ENCODE data around the gene HSPA4.

Gene HSPA4

DNA sequence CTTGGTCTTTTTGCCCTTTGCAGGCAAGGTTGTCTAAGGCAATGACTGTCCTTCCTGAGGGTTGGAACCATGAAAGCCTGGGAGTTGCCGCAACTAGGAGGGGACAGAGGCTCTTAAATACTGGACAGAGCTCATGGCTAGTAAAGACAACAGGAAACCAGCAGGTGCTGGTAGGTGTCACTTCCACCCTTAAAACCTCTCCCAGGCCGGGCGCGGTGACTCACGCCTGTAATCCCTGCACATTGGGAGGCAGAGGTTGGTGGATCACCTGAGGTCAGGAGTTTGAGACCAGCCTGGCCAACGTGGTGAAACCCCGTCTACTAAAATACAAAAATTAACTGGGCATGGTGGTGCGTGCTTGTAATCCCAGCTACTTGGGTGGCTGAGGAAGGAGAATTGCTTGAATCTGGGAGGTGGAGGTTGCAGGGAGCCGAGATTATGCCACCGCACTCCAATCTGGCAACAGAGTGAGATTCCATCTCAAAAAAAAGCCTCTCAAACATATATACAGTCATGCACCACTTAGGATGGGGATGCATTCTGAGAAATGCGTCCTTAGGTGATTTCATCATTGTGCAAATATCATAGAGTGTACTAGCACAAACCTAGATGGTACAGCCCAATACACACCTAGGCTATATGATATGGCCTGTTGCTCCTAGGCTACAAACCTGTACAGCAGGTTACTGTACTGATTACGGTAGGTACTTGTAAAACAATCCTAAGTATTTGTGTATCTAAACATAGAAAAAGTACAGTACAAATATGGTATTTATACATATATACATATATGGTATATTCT is 102.7 kb downstream of the HSPA4 start:
- Histone ChIP-seq H3K4me3 (ENCODE audit: low read length, poor library complexity, severe bottlenecking) (no peak overlapping the region), H3K9me2 (replicated peaks; ENCODE audit: low read depth, low read length) (no peaks in the 10 kb centered on the region), H2AFZ (ENCODE audit: low read length) (no peak overlapping the region), H3K79me2 (ENCODE audit: insufficient read depth, low read length) (no peaks in the 10 kb centered on the region), H3F3A (ENCODE audit: low read depth) (no peaks in the 10 kb centered on the region), H3K36me3 (ENCODE audit: insufficient read depth, low read length) (no peaks in the 10 kb centered on the region), H3K9me3 (ENCODE audit: insufficient read depth, low read depth, low read length) (no peaks in the 10 kb centered on the region), H3K4me1 (ENCODE audit: insufficient read depth, low read length, poor library complexity, severe bottlenecking) (no peaks in the 10 kb centered on the region), H3K9ac (ENCODE audit: low read depth, low read length, poor library complexity, severe bottlenecking) (no peak overlapping the region), H3K27me3 (ENCODE audit: insufficient read depth, low read length, poor library complexity, severe bottlenecking) (no peaks in the 10 kb centered on the region), H4K20me1 (ENCODE audit: insufficient read depth, low read length, poor library complexity, severe bottlenecking) (no peaks in the 10 kb centered on the region), H3K4me2 (ENCODE audit: low read depth, low read length, poor library complexity, severe bottlenecking) (no peak overlapping the region)
- no peak for TF ChIP-seq EZH2phosphoT487 (IDR thresholded peaks at IDR 0.05; ENCODE audit: borderline replicate concordance)
- TF ChIP-seq, protein P1, sequence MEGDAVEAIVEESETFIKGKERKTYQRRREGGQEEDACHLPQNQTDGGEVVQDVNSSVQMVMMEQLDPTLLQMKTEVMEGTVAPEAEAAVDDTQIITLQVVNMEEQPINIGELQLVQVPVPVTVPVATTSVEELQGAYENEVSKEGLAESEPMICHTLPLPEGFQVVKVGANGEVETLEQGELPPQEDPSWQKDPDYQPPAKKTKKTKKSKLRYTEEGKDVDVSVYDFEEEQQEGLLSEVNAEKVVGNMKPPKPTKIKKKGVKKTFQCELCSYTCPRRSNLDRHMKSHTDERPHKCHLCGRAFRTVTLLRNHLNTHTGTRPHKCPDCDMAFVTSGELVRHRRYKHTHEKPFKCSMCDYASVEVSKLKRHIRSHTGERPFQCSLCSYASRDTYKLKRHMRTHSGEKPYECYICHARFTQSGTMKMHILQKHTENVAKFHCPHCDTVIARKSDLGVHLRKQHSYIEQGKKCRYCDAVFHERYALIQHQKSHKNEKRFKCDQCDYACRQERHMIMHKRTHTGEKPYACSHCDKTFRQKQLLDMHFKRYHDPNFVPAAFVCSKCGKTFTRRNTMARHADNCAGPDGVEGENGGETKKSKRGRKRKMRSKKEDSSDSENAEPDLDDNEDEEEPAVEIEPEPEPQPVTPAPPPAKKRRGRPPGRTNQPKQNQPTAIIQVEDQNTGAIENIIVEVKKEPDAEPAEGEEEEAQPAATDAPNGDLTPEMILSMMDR (conservative IDR thresholded peaks at IDR 0.05; ENCODE audit: low read length) = no peak

DNA sequence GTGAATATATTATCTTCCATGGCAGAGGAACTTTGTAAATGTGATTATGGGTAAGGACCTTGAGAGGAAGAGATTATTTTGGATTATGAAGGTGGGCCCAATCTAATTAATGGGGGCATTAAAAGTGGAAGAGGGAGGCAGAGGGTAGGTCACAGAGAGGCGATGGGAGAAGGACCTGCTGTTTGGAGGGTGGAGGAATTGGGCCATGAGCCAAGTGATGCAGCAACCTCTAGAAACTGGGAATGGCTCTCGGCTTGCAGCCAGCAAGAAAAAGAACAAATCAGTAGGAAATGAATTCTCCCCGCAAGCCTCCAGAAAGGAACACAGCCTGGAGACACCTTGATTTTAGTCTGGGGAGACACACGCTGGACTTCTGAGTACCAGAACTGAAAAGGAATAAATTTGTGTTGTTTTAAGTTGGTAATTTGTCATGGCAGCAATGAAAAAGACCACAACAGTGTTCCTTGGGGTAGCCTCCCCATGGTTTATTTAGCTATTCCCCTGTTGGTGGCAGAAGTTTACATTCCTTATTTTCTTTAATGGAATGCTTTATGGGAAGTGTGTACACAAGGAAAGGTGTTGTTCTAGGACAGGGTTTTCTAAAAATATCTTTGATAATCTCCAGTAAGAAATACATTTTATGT is 103.6 kb downstream of the HSPA4 start:
- H3K9me2 ChIP-seq (replicated peaks; ENCODE audit: low read depth, low read length) = no peaks in the 10 kb centered on the region
- H3K27me3 ChIP-seq (ENCODE audit: insufficient read depth, low read length, poor library complexity, severe bottlenecking) = no peaks in the 10 kb centered on the region
- H3F3A ChIP-seq (ENCODE audit: low read depth) = no peaks in the 10 kb centered on the region
- H2AFZ ChIP-seq (ENCODE audit: low read length) = no peak overlapping the region
- no peak overlapping the region for H3K4me3 ChIP-seq (ENCODE audit: low read length, poor library complexity, severe bottlenecking)
- no peaks in the 10 kb centered on the region for H3K9me3 ChIP-seq (ENCODE audit: insufficient read depth, low read depth, low read length)
- H3K9ac ChIP-seq (ENCODE audit: low read depth, low read length, poor library complexity, severe bottlenecking) = no peak overlapping the region
- H3K4me1 ChIP-seq (ENCODE audit: insufficient read depth, low read length, poor library complexity, severe bottlenecking) = no peaks in the 10 kb centered on the region
- H4K20me1 ChIP-seq (ENCODE audit: insufficient read depth, low read length, poor library complexity, severe bottlenecking) = no peaks in the 10 kb centered on the region
- H3K4me2 ChIP-seq (ENCODE audit: low read depth, low read length, poor library complexity, severe bottlenecking) = no peak overlapping the region
- no peak for TF ChIP-seq EZH2phosphoT487 (IDR thresholded peaks at IDR 0.05; ENCODE audit: borderline replicate concordance)
- TF ChIP-seq, protein P1 (conservative IDR thresholded peaks at IDR 0.05; ENCODE audit: low read length) = no peak
- no peaks in the 10 kb centered on the region for H3K36me3 ChIP-seq (ENCODE audit: insufficient read depth, low read length)
- no peaks in the 10 kb centered on the region for H3K79me2 ChIP-seq (ENCODE audit: insufficient read depth, low read length)
